ENCODE results near the gene PLXND1.

PLXND1 gene

DNA sequence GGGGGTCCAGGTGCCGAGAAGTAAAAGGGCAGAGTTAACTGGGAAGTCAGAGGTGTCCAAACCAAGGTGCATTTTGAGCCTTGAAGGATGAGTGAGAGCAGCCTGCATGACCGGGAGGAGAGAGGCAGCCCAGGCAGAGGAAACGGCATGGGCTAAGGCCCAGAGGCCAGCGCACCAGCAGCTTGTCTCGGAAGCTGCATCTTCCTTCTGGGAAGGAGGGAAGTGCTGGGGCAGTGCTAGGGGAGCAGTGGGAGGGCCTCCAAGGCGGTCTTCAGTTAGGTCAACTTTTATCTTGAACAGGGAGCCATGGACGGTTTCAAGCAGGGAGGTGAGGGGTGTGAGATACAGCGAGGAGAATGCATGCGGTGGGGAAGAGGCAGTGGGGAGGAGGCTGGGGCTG is 62.5 kb downstream of the PLXND1 start:
- no peak for DNase-seq

DNA sequence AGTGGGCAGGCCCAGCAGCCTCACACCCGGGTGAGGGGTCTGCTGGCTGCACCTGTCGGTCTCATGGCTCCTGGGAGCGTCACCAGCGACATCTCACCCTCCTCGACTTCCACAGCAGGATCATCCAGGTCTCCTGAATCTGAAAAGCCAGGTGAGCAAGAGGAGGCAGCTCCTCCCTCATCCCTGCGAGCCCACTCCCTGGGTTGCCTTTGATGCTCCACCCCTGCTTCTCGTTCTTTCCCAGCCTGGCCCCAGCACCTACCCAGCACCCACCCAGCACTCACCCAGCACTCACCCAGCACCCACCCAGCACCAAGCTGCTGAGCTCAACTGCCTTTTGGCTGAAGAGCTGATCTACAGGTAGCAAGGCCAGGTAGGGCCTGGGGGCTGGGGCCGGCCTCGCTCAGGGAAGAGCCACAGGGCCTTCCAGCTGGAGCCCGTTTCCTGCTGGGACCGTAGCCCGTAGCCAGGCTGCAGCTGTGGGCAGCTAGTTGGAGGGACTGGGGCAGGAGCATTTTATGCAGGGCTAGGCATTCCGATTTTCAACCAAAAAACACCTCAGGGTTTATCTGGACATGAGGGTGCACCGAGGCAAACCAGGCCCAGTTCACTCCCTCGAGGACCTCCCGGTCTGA is 63.2 kb downstream of the PLXND1 start, which contains the start of gene H1-8:
TSS of gene H1-8 (plus strand) at position 20 of the 635 bp plus-strand sequence. CDS start at position 64, 44 bp downstream.
- no peak for DNase-seq

DNA sequence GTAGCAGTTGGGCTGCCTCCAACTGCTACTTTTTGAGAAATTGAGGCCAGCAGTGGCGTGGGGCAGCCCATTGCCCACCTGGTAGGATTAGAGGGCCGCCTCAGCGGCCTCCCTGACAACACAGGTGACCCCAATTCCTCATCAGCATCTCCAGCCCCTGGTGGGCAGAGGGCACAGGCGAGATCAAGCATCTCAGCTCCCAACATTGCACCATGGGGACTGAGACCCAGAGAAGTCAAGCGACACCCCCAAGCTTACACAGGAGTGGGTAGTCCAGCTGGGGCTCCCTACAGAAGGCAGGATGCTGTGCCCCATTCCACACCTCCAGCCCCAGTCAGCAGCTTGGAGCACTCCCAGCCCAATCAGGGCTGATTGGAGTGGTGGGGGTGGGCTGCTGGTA is 63.7 kb downstream of the PLXND1 start:
- no peak for DNase-seq

DNA sequence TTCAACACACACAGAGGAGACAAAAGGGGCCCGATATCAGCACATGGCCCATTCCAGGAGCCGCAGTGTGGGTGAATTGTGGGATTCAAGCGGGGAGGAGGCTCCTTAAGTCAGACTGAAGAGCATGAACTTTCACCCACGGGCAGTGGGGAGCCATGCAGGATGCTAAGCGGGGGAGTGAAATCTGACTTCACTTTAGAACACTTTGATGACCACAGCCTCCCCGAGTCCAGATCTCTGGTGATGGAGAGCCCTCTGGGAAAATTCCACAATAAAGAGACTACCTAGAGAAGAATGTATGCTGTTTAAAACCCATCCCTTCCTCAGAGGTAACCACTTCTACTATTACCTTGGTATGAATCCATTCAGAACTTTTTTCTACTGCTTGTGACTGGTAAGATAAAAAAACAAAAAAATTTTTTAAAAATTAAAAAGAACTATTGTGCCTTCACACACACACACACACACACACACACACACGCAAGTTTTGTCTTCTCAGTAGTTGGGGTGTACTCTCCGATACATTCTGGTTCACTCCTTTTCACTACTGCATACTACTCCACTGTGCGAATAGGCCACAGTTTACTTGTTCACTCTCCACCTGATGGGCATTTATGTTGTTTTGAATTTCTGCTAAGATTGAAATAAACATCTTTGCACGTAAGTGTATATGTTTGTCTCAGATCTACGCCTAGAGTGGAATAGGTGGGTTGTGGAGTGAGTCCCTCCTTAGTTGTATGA is 65.5 kb downstream of the PLXND1 start:
- DNase-seq = no peak

DNA sequence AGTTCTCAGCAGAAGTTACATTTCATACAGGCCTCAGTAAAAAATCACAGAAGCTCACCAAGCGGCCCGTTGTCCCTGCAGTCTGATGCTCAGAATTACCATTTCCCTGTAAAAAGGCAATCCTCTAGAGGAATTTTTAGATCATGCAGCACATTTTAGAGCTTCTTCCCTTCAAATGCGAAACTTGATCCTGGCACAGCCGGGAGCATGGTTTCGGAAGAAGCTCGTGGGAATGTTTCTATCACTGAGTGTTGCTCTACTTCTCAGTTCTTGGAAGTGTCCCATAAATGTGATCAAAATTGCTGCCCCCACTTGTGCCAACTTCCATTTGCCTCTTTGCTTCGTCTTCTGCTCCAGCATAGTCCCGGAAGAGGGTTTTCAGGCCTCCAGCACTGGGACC is 67.3 kb downstream of the PLXND1 start:
- peak; percentile 19 for DNase-seq

DNA sequence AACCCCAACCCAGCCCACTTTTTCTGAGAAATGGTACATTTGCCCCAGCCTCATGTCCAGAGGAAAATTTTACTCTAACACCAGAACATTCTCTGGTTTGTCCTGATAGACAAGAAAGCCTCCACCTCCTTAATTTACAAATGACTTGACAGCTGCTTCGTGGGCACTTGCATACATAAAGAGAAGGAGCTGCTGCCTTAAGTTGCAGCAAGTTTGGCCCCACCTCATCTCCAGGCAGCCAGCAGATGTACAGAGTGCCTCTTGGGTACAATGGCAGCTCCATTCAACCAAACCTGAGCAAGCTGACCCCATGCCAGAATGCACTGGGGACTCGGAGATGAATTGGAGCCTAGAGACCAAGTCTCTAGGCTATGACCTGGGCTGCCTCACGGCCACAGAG is 69.7 kb downstream of the PLXND1 start:
- no peak for DNase-seq

DNA sequence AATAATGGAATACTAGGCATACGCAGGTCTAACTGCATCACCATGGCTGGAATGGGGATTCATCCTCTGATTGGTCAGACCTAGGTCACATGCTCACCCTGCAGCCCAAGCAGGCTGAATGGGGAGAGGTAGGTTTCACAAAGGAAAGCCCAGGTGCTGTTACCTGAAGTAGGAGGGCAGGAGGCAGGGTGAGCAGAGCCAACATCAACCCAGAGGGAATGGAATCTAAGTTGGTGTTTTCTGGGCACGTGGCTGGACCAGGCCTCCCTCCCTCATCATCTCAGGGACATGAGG is 70.2 kb downstream of the PLXND1 start:
- DNase-seq = no peak

DNA sequence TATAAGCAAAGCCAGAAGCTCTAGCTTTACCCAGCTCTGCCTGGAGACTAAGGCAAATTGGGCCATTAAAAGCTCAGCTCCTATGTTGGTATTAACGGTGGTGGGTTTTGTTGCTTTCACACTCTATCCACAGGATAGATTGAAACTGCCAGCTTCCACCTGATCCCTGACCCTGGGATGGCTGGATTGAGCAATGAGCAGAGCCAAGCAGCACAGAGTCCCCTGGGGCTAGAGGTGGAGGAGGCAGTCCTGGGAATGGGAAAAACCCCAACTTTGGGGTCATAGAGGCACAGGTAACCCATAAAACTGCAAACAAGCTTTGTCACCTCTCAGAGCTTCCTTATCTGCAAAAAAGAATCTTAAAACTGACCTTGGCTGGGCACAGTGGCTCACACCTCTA is 71.4 kb downstream of the PLXND1 start:
- no peak for DNase-seq

DNA sequence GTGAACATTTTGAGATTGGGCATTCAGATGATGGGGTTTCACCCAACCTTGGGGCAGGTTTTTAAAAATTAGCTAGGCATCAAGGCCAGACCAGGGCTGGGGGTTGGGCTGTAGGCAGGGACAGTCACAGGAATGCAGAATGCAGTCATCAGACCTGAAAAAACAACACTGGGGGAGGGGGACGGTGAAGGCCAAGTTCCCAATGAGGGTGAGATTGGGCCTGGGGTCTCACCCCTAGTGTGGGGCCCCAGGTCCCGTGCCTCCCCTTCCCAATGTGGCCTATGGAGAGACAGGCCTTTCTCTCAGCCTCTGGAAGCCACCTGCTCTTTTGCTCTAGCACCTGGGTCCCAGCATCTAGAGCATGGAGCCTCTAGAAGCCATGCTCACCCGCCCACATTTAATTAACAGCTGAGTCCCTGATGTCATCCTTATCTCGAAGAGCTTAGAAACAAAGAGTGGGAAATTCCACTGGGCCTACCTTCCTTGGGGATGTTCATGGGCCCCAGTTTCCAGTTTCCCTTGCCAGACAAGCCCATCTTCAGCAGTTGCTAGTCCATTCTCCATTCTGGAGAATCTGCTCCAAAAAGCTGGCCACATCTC is 71.9 kb downstream of the PLXND1 start:
- no peak for DNase-seq

DNA sequence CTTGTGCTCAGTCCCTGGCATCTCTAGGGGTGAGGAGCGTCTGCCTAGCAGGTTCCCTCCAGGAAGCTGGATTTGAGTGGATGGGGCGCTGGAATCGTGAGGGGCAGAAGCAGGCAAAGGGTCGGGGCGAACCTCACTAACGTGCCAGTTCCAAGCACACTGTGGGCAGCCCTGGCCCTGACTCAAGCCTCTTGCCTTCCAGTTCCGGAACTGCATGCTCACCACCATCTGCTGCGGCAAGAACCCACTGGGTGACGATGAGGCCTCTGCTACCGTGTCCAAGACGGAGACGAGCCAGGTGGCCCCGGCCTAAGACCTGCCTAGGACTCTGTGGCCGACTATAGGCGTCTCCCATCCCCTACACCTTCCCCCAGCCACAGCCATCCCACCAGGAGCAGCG is 73.1 kb downstream of the PLXND1 start:
- no peak for DNase-seq

DNA sequence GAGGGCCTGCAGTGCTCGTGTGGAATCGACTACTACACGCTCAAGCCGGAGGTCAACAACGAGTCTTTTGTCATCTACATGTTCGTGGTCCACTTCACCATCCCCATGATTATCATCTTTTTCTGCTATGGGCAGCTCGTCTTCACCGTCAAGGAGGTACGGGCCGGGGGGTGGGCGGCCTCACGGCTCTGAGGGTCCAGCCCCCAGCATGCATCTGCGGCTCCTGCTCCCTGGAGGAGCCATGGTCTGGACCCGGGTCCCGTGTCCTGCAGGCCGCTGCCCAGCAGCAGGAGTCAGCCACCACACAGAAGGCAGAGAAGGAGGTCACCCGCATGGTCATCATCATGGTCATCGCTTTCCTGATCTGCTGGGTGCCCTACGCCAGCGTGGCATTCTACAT is 74.2 kb downstream of the PLXND1 start:
- no peak for DNase-seq

DNA sequence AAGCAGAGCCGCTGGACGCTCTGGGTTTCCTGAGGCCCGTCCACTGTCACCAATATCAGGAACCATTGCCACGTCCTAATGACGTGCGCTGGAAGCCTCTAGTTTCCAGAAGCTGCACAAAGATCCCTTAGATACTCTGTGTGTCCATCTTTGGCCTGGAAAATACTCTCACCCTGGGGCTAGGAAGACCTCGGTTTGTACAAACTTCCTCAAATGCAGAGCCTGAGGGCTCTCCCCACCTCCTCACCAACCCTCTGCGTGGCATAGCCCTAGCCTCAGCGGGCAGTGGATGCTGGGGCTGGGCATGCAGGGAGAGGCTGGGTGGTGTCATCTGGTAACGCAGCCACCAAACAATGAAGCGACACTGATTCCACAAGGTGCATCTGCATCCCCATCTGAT is 74.8 kb downstream of the PLXND1 start:
- no peak for DNase-seq

DNA sequence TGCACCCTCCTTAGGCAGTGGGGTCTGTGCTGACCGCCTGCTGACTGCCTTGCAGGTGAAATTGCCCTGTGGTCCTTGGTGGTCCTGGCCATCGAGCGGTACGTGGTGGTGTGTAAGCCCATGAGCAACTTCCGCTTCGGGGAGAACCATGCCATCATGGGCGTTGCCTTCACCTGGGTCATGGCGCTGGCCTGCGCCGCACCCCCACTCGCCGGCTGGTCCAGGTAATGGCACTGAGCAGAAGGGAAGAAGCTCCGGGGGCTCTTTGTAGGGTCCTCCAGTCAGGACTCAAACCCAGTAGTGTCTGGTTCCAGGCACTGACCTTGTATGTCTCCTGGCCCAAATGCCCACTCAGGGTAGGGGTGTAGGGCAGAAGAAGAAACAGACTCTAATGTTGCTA is 75.7 kb downstream of the PLXND1 start:
- DNase-seq = no peak

DNA sequence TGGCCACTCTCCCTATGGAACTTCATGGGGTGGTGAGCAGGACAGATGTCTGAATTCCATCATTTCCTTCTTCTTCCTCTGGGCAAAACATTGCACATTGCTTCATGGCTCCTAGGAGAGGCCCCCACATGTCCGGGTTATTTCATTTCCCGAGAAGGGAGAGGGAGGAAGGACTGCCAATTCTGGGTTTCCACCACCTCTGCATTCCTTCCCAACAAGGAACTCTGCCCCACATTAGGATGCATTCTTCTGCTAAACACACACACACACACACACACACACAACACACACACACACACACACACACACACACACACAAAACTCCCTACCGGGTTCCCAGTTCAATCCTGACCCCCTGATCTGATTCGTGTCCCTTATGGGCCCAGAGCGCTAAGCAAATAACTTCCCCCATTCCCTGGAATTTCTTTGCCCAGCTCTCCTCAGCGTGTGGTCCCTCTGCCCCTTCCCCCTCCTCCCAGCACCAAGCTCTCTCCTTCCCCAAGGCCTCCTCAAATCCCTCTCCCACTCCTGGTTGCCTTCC is 76.2 kb downstream of the PLXND1 start:
- DNase-seq = no peak

DNA sequence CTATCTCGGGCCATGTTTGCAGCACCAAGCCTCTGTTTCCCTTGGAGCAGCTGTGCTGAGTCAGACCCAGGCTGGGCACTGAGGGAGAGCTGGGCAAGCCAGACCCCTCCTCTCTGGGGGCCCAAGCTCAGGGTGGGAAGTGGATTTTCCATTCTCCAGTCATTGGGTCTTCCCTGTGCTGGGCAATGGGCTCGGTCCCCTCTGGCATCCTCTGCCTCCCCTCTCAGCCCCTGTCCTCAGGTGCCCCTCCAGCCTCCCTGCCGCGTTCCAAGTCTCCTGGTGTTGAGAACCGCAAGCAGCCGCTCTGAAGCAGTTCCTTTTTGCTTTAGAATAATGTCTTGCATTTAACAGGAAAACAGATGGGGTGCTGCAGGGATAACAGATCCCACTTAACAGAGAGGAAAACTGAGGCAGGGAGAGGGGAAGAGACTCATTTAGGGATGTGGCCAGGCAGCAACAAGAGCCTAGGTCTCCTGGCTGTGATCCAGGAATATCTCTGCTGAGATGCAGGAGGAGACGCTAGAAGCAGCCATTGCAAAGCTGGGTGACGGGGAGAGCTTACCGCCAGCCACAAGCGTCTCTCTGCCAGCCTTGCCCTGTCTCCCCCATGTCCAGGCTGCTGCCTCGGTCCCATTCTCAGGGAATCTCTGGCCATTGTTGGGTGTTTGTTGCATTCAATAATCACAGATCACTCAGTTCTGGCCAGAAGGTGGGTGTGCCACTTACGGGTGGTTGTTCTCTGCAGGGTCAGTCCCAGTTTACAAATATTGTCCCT is 76.9 kb downstream of the PLXND1 start:
- no peak for DNase-seq

DNA sequence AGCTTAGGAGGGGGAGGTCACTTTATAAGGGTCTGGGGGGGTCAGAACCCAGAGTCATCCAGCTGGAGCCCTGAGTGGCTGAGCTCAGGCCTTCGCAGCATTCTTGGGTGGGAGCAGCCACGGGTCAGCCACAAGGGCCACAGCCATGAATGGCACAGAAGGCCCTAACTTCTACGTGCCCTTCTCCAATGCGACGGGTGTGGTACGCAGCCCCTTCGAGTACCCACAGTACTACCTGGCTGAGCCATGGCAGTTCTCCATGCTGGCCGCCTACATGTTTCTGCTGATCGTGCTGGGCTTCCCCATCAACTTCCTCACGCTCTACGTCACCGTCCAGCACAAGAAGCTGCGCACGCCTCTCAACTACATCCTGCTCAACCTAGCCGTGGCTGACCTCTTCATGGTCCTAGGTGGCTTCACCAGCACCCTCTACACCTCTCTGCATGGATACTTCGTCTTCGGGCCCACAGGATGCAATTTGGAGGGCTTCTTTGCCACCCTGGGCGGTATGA is 77.8 kb downstream of the PLXND1 start, which contains the start of gene RHO:
TSS of gene RHO (plus strand) at position 51 of the 512 bp plus-strand sequence. CDS start at position 146, 95 bp downstream.
- DNase-seq = no peak

DNA sequence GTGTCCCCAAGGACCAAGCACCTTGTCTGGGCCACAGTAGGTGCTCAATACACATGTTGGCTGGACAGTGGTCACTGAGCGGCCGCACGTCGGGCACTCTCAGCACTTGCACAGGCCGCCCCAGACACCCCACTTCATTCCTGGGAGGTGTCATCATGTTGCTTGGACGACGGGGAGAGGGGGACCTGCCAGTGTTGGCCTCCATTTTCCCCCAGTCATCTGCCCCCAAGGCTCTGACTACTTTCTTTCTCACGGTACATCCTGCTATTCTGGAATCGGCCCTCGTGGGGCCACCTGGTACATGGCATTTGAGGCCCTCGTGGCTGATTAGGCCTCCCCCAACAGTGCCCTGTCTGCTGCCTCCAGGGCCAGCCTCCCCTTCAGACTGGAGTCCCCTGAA is 79.2 kb downstream of the PLXND1 start:
- no peak for DNase-seq

DNA sequence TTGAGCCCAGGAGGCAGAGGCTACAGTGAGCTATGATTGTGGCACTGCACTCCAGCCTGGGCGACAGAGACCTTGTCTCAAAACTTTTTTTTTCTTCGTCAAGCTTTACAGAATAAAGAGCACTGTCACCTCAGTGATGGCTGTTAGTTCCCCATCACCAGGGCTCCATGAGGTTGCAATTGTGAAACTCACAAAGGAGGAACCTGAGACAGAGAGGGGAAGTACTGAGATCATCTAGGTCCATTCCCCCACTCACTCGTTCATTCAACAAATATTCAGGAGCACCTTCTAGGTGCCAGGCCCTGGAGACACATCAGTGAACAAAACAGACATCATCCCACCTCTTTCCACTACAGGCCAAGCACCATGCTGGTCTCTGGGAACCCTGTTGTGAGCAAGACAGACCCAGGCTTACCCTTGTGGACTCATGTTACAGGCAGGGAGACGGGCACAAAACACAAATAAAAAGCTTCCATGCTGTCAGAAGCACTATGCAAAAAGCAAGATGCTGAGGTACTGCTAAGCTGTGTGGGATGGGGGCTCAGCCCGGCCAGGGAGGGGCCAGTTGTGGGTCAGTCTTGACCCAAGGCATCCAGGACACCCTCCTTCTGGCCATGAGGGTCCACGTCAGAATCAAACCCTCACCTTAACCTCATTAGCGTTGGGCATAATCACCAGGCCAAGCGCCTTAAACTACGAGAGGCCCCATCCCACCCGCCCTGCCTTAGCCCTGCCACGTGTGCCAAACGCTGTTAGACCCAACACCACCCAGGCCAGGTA is 80.2 kb downstream of the PLXND1 start:
- no peak for DNase-seq

DNA sequence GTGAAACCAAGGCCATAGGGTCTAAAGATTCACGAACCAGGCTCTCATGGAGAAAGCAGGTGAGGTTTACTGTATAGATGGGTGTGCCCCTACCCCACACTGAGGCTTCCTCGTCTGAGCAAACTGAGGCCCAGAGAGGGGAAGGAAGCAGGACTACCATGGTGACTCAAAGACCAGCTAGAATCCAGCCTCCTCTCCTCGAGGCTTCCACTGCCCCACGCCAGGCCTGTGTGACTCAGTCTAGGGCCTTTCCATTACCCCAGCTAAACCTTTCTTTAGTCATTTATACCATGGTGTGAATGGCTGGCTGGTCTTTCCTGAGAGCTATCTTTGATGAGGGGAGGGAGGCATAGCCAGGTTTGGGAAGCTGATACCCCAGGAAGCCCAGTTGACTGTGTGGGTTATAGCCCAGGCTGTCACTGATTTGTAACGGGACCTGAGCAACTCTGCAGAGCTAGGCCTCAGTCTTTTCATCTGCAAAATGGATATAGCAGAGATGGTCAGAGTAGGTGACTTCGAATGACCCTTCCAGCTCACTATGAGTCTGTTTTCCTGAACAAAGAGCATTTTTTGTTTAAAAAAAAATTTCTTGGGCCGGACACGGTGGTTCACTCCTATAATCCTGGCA is 81.0 kb downstream of the PLXND1 start:
- no peak for DNase-seq

DNA sequence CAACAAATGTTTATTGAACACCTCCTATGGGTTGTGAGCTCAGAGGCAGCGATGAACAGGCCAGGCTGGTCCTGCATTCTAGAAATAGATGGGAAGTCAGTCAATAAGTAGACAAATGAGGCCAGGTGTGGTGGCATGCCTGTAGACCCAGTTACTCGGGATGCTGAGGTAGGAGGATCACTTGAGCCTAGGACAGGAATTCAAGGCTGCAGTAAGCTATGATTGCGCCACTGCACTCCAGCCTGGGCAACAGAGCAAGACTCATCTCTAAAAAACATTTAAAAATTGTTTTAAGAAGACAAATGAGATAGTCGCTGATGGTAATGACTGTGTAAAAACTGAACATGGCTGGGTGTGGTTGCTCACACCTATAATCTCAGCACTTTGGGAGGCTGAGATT is 82.4 kb downstream of the PLXND1 start:
- no peak for DNase-seq

DNA sequence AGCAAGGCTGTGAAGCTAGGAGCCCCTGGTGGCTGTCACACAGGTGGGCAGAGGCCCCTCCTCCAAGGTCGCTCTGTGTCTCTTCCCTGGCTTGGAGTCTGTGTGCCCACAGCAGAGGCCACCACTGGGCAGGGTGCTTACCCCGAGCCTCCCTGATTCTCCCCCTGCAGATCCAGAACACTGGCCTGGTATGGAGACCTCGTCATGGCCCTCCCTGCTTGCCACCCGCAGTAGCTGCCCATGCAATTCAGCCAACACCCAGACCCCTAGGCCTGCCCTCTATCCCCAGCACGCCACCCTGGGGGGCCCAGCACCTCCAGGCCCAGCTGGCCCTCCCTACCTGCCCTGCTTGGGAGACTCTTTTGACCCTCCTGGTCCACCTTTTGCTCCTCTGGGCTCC is 83.5 kb downstream of the PLXND1 start:
- DNase-seq = no peak

DNA sequence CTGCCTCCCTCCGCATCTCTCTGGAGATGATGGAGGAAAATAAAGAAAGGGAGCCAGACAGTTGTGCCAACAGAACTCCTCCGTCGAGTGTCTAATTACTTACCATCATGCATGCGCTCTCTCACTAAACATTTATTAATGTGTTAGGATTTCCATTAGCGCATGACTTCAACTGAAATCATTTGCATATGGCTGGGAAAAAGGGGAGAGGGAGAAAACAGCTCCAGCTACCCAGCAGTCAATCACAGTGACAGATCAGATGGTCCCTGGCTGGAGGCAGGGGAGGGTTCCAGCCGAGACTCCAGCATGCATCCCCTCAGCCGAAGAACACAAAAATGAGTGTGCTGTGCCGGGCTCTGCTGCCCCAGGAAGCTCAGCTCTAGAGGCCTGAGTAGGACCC is 84.9 kb downstream of the PLXND1 start:
- peak; percentile 76 for DNase-seq
